GM12892 (cell line): ENCODE data around the gene CHRNA1.
"Not testable (repeated sequence)": the region's sequence is repeated elsewhere in the genome, so short reads cannot be mapped to it uniquely, and the experiment has no call there.

Experiments
- DNase-seq: peaks from one replicate; pipeline ENCODE4 v3.0.0; 2011; ENCODE audit not compliant: insufficient read length
- FAIRE-seq: peaks from 2 replicates; lab custom pipeline; 2011; peaks lifted over from hg19 to GRCh38; lab: Jason Lieb, UNC
- POLR2A ChIP-seq: IDR thresholded peaks from 2 replicates; pipeline ENCODE4 v1.6.1; 2011; ENCODE audit warnings: low read depth, low read length, control low read depth
- POLR2AphosphoS5 ChIP-seq: IDR thresholded peaks from 2 replicates; pipeline ENCODE4 v1.6.1; 2011; ENCODE audit warnings: low read depth, low read length, control low read depth
- TAF1 ChIP-seq: IDR thresholded peaks from 2 replicates; pipeline ENCODE4 v1.6.1; 2011; ENCODE audit warnings: low read depth, mild to moderate bottlenecking, control low read depth, low read length, borderline replicate concordance

Gene CHRNA1

GRCh38 chr2:174726212-174726611 lies 38.1 kb downstream of the CHRNA1 start:
- DNase-seq = no peak
- TF ChIP-seq POLR2A (no peak), TAF1 (no peak), POLR2AphosphoS5 (no peak)
- no peak for FAIRE-seq

- FAIRE-seq (no peak), DNase-seq (no peak)
- no peak for TF ChIP-seq POLR2AphosphoS5
- TF ChIP-seq TAF1 = no peak
- TF ChIP-seq POLR2A = no peak
Measured at GRCh38 chr2:174722942-174723592, 41.2 kb downstream of the CHRNA1 start.

- FAIRE-seq = no peak
- TF ChIP-seq POLR2A (no peak), POLR2AphosphoS5 (no peak), TAF1 (no peak)
- no peak for DNase-seq
Measured at GRCh38 chr2:174719016-174719415, 45.3 kb downstream of the CHRNA1 start.

GRCh38 chr2:174718591-174718990 lies 45.7 kb downstream of the CHRNA1 start:
- FAIRE-seq (no peak), DNase-seq (no peak)
- no peak for TF ChIP-seq TAF1
- no peak for TF ChIP-seq POLR2A
- no peak for TF ChIP-seq POLR2AphosphoS5

- TF ChIP-seq POLR2A (no peak), POLR2AphosphoS5 (no peak), TAF1 (no peak)
- FAIRE-seq (no peak), DNase-seq (no peak)
Measured at GRCh38 chr2:174717916-174718315, 46.4 kb downstream of the CHRNA1 start.

GRCh38 chr2:174717273-174717672 lies 47.0 kb downstream of the CHRNA1 start:
- no peak for TF ChIP-seq POLR2AphosphoS5
- TF ChIP-seq TAF1 = no peak
- no peak for TF ChIP-seq POLR2A
- FAIRE-seq = no peak
- DNase-seq = no peak

GRCh38 chr2:174716785-174717184 lies 47.5 kb downstream of the CHRNA1 start:
- no peak for FAIRE-seq
- DNase-seq = no peak
- TF ChIP-seq POLR2A = no peak
- TF ChIP-seq TAF1 = no peak
- no peak for TF ChIP-seq POLR2AphosphoS5

GRCh38 chr2:174713686-174714085 lies 50.6 kb downstream of the CHRNA1 start:
- FAIRE-seq (no peak), DNase-seq (no peak)

GRCh38 chr2:174711206-174711605 lies 53.1 kb downstream of the CHRNA1 start:
- FAIRE-seq (no peak), DNase-seq (no peak)
- TF ChIP-seq POLR2A = no peak
- no peak for TF ChIP-seq TAF1
- TF ChIP-seq POLR2AphosphoS5 = no peak

More at GRCh38 chr2:174713686-174714085, 50.6 kb downstream of the CHRNA1 start:
- TF ChIP-seq TAF1 = no peak
- no peak for TF ChIP-seq POLR2A
- TF ChIP-seq POLR2AphosphoS5 = no peak

- not testable (repeated sequence) for DNase-seq, FAIRE-seq
Measured at GRCh38 chr2:174709416-174710004, 54.8 kb downstream of the CHRNA1 start.

- DNase-seq (no peak), FAIRE-seq (no peak)
- TF ChIP-seq POLR2AphosphoS5 (no peak), TAF1 (no peak), POLR2A (no peak)
Measured at GRCh38 chr2:174708713-174709112, 55.6 kb downstream of the CHRNA1 start.

- no peak for FAIRE-seq
- no peak for DNase-seq
Measured at GRCh38 chr2:174705321-174705720, 59.0 kb downstream of the CHRNA1 start.

More at GRCh38 chr2:174705321-174705720, 59.0 kb downstream of the CHRNA1 start:
- TF ChIP-seq POLR2AphosphoS5 (no peak), TAF1 (no peak), POLR2A (no peak)
